ENCODE measurements around the gene TEKT3. TPM values are rescaled to one million over a fixed set of nuclear protein-coding genes. Genes with fewer than 3 reads are reported as not detected.

The TEKT3 gene
- total RNA-seq, 6 experiments from 2014 or later: not detected

GRCh38 chr17:15263680-15264079, 77.7 kb downstream of the TEKT3 start:
- intact Hi-C loops (cut with DNase I): loop anchor here in 1 of 2 donors (10.0 kb wide), 1 partner anchor 241 kb away; no protein-coding TSS in a partner anchor
- Histone ChIP-seq H3K4me1 (peaks cover 0 to 7% (median 0%) of the 10 kb centered on the region in 4 donors), H3K4me3 (no peak overlapping the region), H3K36me3 (no peaks in the 10 kb centered on the region), H3K27ac (no peak overlapping the region), H3K27me3 (no peaks in the 10 kb centered on the region), H3K9me3 (no peaks in the 10 kb centered on the region)
- ATAC-seq: no peak
- DNase-seq: no peak
- WGBS (ENCODE audit: insufficient coverage, low coverage, low lambda C conversion rate, missing lambda C conversion rate): 43% methylated on average over 3 of the region's 3 CpGs
- no peak for TF ChIP-seq POLR2A (IDR thresholded peaks at IDR 0.05)
- TF ChIP-seq CTCF (IDR thresholded peaks at IDR 0.05): no peak

DNA sequence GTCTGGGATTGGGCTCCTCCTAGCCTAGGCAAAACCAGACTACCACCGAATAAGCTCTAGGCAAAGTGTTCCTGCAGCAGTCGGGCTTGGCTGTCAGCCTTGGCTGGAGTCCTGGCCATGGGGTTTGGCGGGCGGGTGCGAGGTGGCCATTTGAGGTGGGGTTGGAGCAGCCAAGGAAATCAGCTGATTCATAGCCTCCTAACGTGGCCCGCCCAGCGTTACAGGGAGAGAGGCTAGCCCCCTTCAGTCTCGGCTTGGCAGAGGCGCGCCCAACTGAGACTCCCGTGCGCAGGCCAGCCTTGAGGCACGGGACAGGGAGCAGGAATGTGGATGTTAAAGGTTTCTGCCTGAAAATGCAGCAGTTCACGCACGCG, 78.2 kb downstream of the TEKT3 start:
- TF ChIP-seq POLR2A (IDR thresholded peaks at IDR 0.05) (no peak), CTCF (IDR thresholded peaks at IDR 0.05) (no peak)
- Histone ChIP-seq H3K4me3 (peak overlapping the region; percentile 21 to 54 (median 32)), H3K27ac (peak overlapping the region; percentile 26 to 65 (median 55)), H3K27me3 (no peaks in the 10 kb centered on the region), H3K4me1 (peaks cover 0 to 7% (median 0%) of the 10 kb centered on the region in 4 donors), H3K36me3 (no peaks in the 10 kb centered on the region), H3K9me3 (no peaks in the 10 kb centered on the region)
- peak in 2 of 3 donors; percentile 42 to 54 for DNase-seq
- WGBS (ENCODE audit: insufficient coverage, low coverage, low lambda C conversion rate, missing lambda C conversion rate): 7% methylated on average over 13 of the region's 17 CpGs
- peak in 1 of 4 donors; percentile 14 for ATAC-seq
- intact Hi-C loops (cut with DNase I): loop anchor here in 1 of 2 donors (10.0 kb wide), 1 partner anchor 242 kb away; no protein-coding TSS in a partner anchor

GRCh38 chr17:15262291-15263205, 78.8 kb downstream of the TEKT3 start:
- ATAC-seq (peak; percentile 45 to 67 (median 59)), DNase-seq (peak; percentile 68 to 75 (median 72))
- peak overlapping the region; percentile 45 to 54 (median 50) for H3K4me3 ChIP-seq
- WGBS (ENCODE audit: insufficient coverage, low coverage, low lambda C conversion rate, missing lambda C conversion rate): 5% methylated on average over 34 of the region's 60 CpGs
- peak overlapping the region; percentile 34 to 83 (median 58) for H3K27ac ChIP-seq
- TF ChIP-seq POLR2A (IDR thresholded peaks at IDR 0.05) (peak; percentile 52), CTCF (IDR thresholded peaks at IDR 0.05) (peak in 1 of 4 donors; percentile 15)
- H3K4me1 ChIP-seq: peaks cover 0 to 7% (median 0%) of the 10 kb centered on the region in 4 donors
- intact Hi-C loops (cut with DNase I): loop anchor here in 1 of 2 donors (10.0 kb wide), 1 partner anchor 242 kb away; no protein-coding TSS in a partner anchor
- H3K36me3 ChIP-seq: no peaks in the 10 kb centered on the region
- H3K9me3 ChIP-seq: no peaks in the 10 kb centered on the region
- H3K27me3 ChIP-seq: no peaks in the 10 kb centered on the region

GRCh38 chr17:15261802-15262290, 79.6 kb downstream of the TEKT3 start:
- H3K4me3 ChIP-seq: peak overlapping the region; percentile 45 to 54 (median 50)
- DNase-seq (no peak), ATAC-seq (no peak)
- H3K4me1 ChIP-seq: peaks cover 0 to 7% (median 0%) of the 10 kb centered on the region in 4 donors
- no peak for TF ChIP-seq POLR2A (IDR thresholded peaks at IDR 0.05)
- TF ChIP-seq CTCF (IDR thresholded peaks at IDR 0.05): no peak
- H3K9me3 ChIP-seq: no peaks in the 10 kb centered on the region
- H3K36me3 ChIP-seq: no peaks in the 10 kb centered on the region
- intact Hi-C loops (cut with DNase I): loop anchor here in 1 of 2 donors (10.0 kb wide), 1 partner anchor 243 kb away; no protein-coding TSS in a partner anchor
- H3K27me3 ChIP-seq: no peaks in the 10 kb centered on the region
- peak overlapping the region; percentile 44 to 83 (median 58) for H3K27ac ChIP-seq
- WGBS (ENCODE audit: insufficient coverage, low coverage, low lambda C conversion rate, missing lambda C conversion rate): 6% methylated on average over 7 of the region's 9 CpGs
